ENCODE measurements around the gene PIP5K1C.

DNA sequence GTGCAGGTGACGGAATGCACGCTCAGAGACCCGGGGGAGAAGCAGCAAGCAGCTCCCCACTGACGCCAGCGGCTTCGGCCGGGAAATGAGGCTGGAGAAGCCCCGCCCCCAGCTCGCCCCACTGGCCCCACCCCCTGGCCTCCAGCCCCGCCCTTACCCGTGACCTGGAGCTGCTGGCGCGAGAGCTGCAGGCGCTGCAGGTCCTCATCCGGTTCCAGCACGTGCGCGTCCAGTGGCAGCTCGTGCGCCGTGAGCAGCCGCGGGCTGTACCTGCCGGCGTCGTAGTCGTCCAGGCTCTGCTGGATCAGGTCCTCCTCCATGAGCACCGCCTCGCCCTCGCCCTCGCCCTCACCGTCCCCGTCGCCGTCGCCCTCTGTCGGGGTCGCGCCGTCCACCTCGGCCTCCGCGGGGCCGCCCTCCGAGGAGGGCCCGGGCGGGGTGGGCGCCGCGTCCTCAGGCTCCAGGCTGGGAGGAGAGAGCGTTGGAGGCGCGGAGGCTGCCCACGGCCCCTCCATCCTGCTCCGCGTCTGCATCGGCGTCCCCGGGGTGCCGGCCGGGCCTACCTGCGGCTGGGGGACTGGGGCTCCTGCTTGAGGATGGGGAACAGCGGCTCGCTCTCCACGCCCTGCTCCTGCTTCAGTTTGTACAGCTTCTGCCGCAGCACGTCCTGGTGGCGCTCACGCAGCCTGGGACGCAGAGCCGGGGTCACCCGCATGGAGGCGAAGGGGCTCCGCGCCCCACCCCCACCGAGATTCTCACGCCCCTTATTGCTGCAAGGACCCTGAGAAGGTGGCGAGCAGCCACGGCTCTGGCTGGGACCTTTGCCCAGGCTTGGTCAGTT lies 87.1 kb downstream of the PIP5K1C start:
- TF ChIP-seq, protein P1, sequence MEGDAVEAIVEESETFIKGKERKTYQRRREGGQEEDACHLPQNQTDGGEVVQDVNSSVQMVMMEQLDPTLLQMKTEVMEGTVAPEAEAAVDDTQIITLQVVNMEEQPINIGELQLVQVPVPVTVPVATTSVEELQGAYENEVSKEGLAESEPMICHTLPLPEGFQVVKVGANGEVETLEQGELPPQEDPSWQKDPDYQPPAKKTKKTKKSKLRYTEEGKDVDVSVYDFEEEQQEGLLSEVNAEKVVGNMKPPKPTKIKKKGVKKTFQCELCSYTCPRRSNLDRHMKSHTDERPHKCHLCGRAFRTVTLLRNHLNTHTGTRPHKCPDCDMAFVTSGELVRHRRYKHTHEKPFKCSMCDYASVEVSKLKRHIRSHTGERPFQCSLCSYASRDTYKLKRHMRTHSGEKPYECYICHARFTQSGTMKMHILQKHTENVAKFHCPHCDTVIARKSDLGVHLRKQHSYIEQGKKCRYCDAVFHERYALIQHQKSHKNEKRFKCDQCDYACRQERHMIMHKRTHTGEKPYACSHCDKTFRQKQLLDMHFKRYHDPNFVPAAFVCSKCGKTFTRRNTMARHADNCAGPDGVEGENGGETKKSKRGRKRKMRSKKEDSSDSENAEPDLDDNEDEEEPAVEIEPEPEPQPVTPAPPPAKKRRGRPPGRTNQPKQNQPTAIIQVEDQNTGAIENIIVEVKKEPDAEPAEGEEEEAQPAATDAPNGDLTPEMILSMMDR (conservative IDR thresholded peaks at IDR 0.05), result no peak
- TF ChIP-seq EZH2 (IDR thresholded peaks at IDR 0.05; ENCODE audit: low read depth), result no peak
